ENCODE results near the gene MATR3. TPM values are rescaled to one million over a fixed set of nuclear protein-coding genes. Genes with fewer than 3 reads are reported as not detected.
A peak's percentile ranks its signal among the peaks of the same experiment; 100 is the strongest.
"Not testable (repeated sequence)": the region's sequence is repeated elsewhere in the genome, so short reads cannot be mapped to it uniquely, and the experiment has no call there.

Gene MATR3
- polyA plus RNA-seq, 1 donor (not counting 4 experiments of a cell fraction or from before 2014, with no cell fraction given) = 122 TPM

DNA sequence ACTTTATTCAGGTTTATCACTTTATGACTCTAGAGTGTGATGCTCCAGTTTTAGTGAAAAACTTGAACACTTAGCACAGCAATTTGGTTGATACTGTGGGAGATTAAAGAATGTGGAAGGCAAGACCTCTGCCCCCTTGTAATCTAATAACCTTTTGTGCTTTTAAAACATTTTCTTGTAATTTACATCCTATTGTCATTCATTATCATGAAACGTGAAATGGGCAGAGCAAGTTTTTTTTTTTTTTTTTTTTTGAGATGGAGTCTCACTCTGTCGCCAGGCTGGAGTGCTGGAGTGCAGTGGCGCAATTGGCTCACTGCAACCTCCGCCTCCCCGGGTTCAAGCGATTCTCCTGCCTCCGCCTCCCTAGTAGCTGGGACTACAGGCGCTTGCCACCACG is 49.9 kb downstream of the MATR3 start:
- FAIRE-seq (no peak), DNase-seq (ENCODE audit: low read depth, low spot score) (no peak)
- peaks cover 9% of the 10 kb centered on the region for H4K20me1 ChIP-seq (ENCODE audit: control insufficient read depth, extremely low read depth, insufficient read depth, low read length)
- dilution Hi-C loops (cut with MboI; ENCODE audit: extremely low pct_ligation_motif_present, low sequenced_read_pairs) = no loop called here
- H3K36me3 ChIP-seq (ENCODE audit: control insufficient read depth in 2 of 2, extremely low read depth in 1 of 2, insufficient read depth in 2 of 2, low read length in 2 of 2) = peaks cover 1 to 3% of the 10 kb centered on the region in 2 experiments
- H3K9me3 ChIP-seq (ENCODE audit: control insufficient read depth, low read depth, low read length) = no peaks in the 10 kb centered on the region
- H3K4me3 ChIP-seq (ENCODE audit: control insufficient read depth in 2 of 3, extremely low read depth in 1 of 3, insufficient read depth in 2 of 3, low read depth in 1 of 3, low read length in 3 of 3) = peak overlapping the region; percentile 73 to 95 (median 86)
- peak overlapping the region; percentile 96 for H3K4me2 ChIP-seq (ENCODE audit: control insufficient read depth, extremely low read depth, insufficient read depth, low read depth, low read length)
- peak overlapping the region; percentile 89 for H3K9ac ChIP-seq (ENCODE audit: control insufficient read depth, extremely low read depth, insufficient read depth, low read length)
- no peak overlapping the region for H2AFZ ChIP-seq (ENCODE audit: control insufficient read depth, low read length)
- peaks cover 13% of the 10 kb centered on the region for H3K4me1 ChIP-seq (ENCODE audit: control insufficient read depth, extremely low read depth, insufficient read depth, low read length)
- TF ChIP-seq, protein P1, sequence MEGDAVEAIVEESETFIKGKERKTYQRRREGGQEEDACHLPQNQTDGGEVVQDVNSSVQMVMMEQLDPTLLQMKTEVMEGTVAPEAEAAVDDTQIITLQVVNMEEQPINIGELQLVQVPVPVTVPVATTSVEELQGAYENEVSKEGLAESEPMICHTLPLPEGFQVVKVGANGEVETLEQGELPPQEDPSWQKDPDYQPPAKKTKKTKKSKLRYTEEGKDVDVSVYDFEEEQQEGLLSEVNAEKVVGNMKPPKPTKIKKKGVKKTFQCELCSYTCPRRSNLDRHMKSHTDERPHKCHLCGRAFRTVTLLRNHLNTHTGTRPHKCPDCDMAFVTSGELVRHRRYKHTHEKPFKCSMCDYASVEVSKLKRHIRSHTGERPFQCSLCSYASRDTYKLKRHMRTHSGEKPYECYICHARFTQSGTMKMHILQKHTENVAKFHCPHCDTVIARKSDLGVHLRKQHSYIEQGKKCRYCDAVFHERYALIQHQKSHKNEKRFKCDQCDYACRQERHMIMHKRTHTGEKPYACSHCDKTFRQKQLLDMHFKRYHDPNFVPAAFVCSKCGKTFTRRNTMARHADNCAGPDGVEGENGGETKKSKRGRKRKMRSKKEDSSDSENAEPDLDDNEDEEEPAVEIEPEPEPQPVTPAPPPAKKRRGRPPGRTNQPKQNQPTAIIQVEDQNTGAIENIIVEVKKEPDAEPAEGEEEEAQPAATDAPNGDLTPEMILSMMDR (optimal IDR thresholded peaks at IDR 0.05 in 1 of 3, IDR thresholded peaks at IDR 0.05 in 1 of 3, conservative IDR thresholded peaks at IDR 0.05 in 1 of 3; ENCODE audit: extremely low read depth in 1 of 3, insufficient read depth in 2 of 3, low read length in 3 of 3) = no peak
- no peaks in the 10 kb centered on the region for H3K27me3 ChIP-seq (ENCODE audit: control insufficient read depth, extremely low read depth, insufficient read depth, low read length)
- no peak overlapping the region for H3K27ac ChIP-seq (ENCODE audit: control insufficient read depth, insufficient read depth, low read length)
- no peaks in the 10 kb centered on the region for H3K9me1 ChIP-seq (ENCODE audit: control insufficient read depth, extremely low read depth, insufficient read depth, low read length)
- peaks cover 67% of the 10 kb centered on the region for H3K79me2 ChIP-seq (ENCODE audit: control insufficient read depth, insufficient read depth, low read length)

DNA sequence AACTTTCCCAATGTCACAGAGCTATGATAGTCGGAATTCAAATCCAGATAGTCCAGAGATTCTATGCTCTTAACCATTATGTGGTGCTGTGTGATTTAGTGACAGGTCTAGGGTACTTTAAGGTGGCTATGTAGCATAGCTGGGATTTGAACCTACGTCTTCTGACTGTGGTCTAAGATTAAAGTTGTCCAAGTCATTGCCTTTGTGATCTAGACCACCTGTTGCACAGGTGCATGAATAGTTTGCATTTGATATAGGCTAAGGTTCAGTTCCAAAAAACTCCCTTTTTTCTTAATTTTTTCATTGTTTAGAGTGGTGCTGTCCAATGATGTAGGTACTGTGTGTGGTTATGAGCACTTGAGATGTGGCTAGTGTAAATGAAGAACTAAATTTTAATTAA is 50.6 kb downstream of the MATR3 start:
- TF ChIP-seq, protein P1 (optimal IDR thresholded peaks at IDR 0.05 in 1 of 3, IDR thresholded peaks at IDR 0.05 in 1 of 3, conservative IDR thresholded peaks at IDR 0.05 in 1 of 3; ENCODE audit: extremely low read depth in 1 of 3, insufficient read depth in 2 of 3, low read length in 3 of 3) = no peak
- TF ChIP-seq EZH2 (IDR thresholded peaks at IDR 0.05; ENCODE audit: low read length) = no peak
- Histone ChIP-seq H3K79me2 (ENCODE audit: control insufficient read depth, insufficient read depth, low read length) (peaks cover 73% of the 10 kb centered on the region), H3K9ac (ENCODE audit: control insufficient read depth, extremely low read depth, insufficient read depth, low read length) (no peak overlapping the region), H3K4me2 (ENCODE audit: control insufficient read depth, extremely low read depth, insufficient read depth, low read depth, low read length) (peak overlapping the region; percentile 35), H2AFZ (ENCODE audit: control insufficient read depth, low read length) (no peak overlapping the region), H3K4me1 (ENCODE audit: control insufficient read depth, extremely low read depth, insufficient read depth, low read length) (peaks cover 13% of the 10 kb centered on the region), H3K36me3 (ENCODE audit: control insufficient read depth in 2 of 2, extremely low read depth in 1 of 2, insufficient read depth in 2 of 2, low read length in 2 of 2) (peaks cover 1 to 3% of the 10 kb centered on the region in 2 experiments), H3K4me3 (ENCODE audit: control insufficient read depth in 2 of 3, extremely low read depth in 1 of 3, insufficient read depth in 2 of 3, low read depth in 1 of 3, low read length in 3 of 3) (no peak overlapping the region), H3K9me3 (ENCODE audit: control insufficient read depth, low read depth, low read length) (no peaks in the 10 kb centered on the region), H3K27me3 (ENCODE audit: control insufficient read depth, extremely low read depth, insufficient read depth, low read length) (no peaks in the 10 kb centered on the region), H3K27ac (ENCODE audit: control insufficient read depth, insufficient read depth, low read length) (no peak overlapping the region), H3K9me1 (ENCODE audit: control insufficient read depth, extremely low read depth, insufficient read depth, low read length) (no peaks in the 10 kb centered on the region), H4K20me1 (ENCODE audit: control insufficient read depth, extremely low read depth, insufficient read depth, low read length) (peaks cover 9% of the 10 kb centered on the region)
- no peak for FAIRE-seq
- no peak for DNase-seq (ENCODE audit: low read depth, low spot score)
- dilution Hi-C loops (cut with MboI; ENCODE audit: extremely low pct_ligation_motif_present, low sequenced_read_pairs) = no loop called here

DNA sequence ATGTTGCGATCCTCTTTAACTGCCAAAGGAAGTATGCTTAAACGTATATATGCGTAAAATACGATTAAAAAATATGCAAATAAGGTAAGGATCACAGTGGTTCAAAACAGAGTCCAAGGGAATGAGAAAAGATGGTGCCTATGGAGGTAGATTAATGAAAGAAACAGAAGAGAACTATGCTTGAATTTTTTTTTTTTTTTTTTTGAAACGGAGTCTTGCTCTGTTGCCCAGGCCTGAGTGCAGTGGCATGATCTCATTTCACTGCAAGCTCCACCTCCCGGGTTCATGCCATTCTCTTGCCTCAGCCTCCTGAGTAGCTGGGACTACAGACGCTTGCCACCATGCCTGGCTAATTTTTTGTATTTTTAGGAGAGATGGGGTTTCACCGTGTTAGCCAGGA is 51.9 kb downstream of the MATR3 start:
- H3K9me3 ChIP-seq (ENCODE audit: control insufficient read depth, low read depth, low read length); H3K4me2 ChIP-seq (ENCODE audit: control insufficient read depth, extremely low read depth, insufficient read depth, low read depth, low read length); dilution Hi-C loops (cut with MboI; ENCODE audit: extremely low pct_ligation_motif_present, low sequenced_read_pairs); H3K27me3 ChIP-seq (ENCODE audit: control insufficient read depth, extremely low read depth, insufficient read depth, low read length); H4K20me1 ChIP-seq (ENCODE audit: control insufficient read depth, extremely low read depth, insufficient read depth, low read length); H3K4me3 ChIP-seq (ENCODE audit: control insufficient read depth in 2 of 3, extremely low read depth in 1 of 3, insufficient read depth in 2 of 3, low read depth in 1 of 3, low read length in 3 of 3); H3K36me3 ChIP-seq (ENCODE audit: control insufficient read depth in 2 of 2, extremely low read depth in 1 of 2, insufficient read depth in 2 of 2, low read length in 2 of 2); H3K9me1 ChIP-seq (ENCODE audit: control insufficient read depth, extremely low read depth, insufficient read depth, low read length); DNase-seq (ENCODE audit: low read depth, low spot score); H2AFZ ChIP-seq (ENCODE audit: control insufficient read depth, low read length); FAIRE-seq; H3K9ac ChIP-seq (ENCODE audit: control insufficient read depth, extremely low read depth, insufficient read depth, low read length); H3K27ac ChIP-seq (ENCODE audit: control insufficient read depth, insufficient read depth, low read length): not testable (repeated sequence)
- H3K4me1 ChIP-seq (ENCODE audit: control insufficient read depth, extremely low read depth, insufficient read depth, low read length) = peaks cover 13% of the 10 kb centered on the region
- peaks cover 85% of the 10 kb centered on the region for H3K79me2 ChIP-seq (ENCODE audit: control insufficient read depth, insufficient read depth, low read length)

DNA sequence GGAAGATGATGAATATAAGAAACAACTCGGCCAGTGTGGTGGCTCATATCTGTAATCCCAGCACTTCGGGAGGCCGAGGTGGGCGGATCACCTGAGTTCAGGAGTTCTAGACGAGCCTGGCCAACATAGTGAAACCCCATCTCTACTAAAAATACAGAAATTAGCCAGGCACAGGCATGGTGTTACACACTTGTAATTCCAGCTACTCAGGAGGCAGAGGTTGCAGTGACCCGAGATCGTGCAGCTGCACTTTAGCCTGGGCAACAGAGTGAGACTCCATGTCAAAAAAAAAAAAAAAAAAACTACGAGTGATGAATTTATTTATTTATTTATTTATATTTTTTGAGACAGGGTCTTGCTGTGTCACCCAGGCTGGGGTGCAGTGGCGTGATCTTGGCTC is 54.3 kb downstream of the MATR3 start:
- H3K9me3 ChIP-seq (ENCODE audit: control insufficient read depth, low read depth, low read length); H4K20me1 ChIP-seq (ENCODE audit: control insufficient read depth, extremely low read depth, insufficient read depth, low read length); H3K4me2 ChIP-seq (ENCODE audit: control insufficient read depth, extremely low read depth, insufficient read depth, low read depth, low read length); H3K4me1 ChIP-seq (ENCODE audit: control insufficient read depth, extremely low read depth, insufficient read depth, low read length); H3K9me1 ChIP-seq (ENCODE audit: control insufficient read depth, extremely low read depth, insufficient read depth, low read length); H3K27me3 ChIP-seq (ENCODE audit: control insufficient read depth, extremely low read depth, insufficient read depth, low read length); H3K4me3 ChIP-seq (ENCODE audit: control insufficient read depth in 2 of 3, extremely low read depth in 1 of 3, insufficient read depth in 2 of 3, low read depth in 1 of 3, low read length in 3 of 3); H3K36me3 ChIP-seq (ENCODE audit: control insufficient read depth in 2 of 2, extremely low read depth in 1 of 2, insufficient read depth in 2 of 2, low read length in 2 of 2); FAIRE-seq; H3K27ac ChIP-seq (ENCODE audit: control insufficient read depth, insufficient read depth, low read length); H3K9ac ChIP-seq (ENCODE audit: control insufficient read depth, extremely low read depth, insufficient read depth, low read length); dilution Hi-C loops (cut with MboI; ENCODE audit: extremely low pct_ligation_motif_present, low sequenced_read_pairs); H2AFZ ChIP-seq (ENCODE audit: control insufficient read depth, low read length); DNase-seq (ENCODE audit: low read depth, low spot score): not testable (repeated sequence)
- H3K79me2 ChIP-seq (ENCODE audit: control insufficient read depth, insufficient read depth, low read length) = peaks cover 93% of the 10 kb centered on the region
